HG02571 (cell line): ENCODE measurements around the gene PPM1M.
A peak's percentile ranks its signal among the peaks of the same experiment; 100 is the strongest.

Source experiments
- ATAC-seq: cut with Tn5 transposase; IDR thresholded peaks from one replicate; pipeline ENCODE4 v1.9.1; 2021; ENCODE audit warnings: mild to moderate bottlenecking, moderate library complexity; ENCODE audit not compliant: unreplicated experiment

Gene PPM1M

DNA sequence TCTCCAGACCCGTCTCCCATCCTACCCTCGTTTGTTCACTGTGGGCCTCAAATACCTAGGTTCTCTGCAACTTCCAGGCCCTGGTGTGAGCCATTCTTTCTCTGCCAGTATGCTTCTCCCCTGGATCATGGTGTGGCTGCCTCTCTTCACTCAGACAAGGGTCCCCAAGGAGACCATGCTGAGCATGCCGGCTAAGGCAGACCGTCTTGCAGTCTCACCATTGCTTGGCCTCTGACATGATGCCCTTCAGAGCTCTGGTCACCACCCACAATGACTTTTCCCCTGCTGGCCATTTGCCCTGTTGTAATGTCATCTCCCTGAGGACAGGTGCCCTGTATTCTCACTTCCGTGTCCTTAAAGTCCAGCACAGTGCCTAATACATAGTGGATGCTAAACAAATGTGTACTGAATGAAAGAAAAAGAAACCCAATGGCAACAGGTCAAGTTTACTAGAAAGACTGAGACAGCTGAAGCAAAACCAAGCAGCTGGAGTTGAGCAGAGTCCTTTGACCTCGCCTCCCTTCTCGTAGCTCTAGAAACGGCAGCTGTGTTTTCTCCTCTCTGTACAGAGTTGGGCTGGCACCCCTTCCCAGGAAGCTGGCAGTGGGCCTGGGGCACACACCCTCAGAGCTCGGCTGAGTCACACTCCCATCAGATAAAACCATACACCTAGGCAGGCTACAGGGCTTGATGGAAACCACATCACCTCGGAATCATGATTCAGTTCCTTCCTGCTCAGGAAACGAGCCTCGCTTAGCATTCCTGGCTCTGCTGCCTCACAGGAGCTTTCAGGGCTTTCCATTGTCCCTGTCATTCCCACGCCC lies 28.8 kb upstream of the PPM1M start:
- ATAC-seq = no peak

DNA sequence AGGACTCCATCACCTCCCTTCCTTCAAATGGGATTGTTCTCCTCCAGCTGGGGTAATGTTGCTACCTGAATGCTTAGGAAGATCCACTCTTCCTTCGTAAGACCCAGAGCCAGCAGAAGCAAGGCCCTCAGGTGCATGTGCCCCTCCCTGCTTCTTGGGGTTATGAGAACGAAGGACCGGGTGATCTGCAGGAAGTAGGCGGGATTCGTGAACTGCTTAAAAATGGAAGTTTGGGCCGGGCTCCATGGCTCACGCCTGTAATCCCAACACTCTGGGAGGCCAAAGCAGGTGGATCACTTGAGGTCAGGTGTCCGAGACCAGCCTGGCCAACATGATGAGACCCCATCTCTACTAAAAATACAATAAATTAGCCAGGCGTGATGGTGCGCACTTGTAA lies 28.2 kb upstream of the PPM1M start:
- ATAC-seq = no peak

DNA sequence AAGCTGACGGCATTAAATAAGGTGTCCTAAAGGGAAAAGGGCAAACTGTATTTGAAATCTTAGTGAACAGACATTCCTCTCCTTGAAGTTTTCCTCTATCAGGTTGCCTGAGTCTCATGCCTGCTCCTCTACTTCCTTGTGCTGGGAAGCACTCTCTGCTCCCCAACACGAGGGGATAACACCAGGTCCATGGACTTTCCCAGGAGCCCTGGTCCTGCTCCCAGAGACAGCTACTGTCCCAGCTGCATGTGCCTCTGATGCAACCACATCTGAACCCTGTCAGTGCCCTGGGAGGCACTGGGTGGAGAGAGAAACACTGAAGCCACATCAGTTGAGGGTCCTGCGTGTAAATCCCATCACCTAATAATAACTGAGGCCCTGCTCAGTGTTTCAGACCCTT lies 27.5 kb upstream of the PPM1M start:
- ATAC-seq = no peak

DNA sequence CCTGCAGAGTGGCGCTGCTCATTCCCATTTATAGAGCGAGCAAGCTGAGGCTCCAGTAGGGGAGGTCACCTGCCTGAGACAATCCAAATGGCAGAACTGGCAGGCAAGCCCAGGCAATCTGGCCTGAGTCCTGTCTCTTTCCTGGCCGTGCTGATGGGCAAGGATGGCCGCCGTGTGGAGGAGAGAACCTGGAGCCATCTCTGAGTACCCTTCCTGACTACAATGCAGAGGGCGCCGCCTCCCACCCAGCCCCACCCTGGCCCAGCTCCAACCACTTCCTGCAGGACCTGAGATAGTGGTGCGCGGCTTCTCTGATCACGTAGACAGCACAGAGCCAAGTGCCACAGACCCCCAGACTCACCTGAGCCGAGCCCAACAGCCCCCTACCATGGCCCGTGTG lies 27.1 kb upstream of the PPM1M start:
- no peak for ATAC-seq

DNA sequence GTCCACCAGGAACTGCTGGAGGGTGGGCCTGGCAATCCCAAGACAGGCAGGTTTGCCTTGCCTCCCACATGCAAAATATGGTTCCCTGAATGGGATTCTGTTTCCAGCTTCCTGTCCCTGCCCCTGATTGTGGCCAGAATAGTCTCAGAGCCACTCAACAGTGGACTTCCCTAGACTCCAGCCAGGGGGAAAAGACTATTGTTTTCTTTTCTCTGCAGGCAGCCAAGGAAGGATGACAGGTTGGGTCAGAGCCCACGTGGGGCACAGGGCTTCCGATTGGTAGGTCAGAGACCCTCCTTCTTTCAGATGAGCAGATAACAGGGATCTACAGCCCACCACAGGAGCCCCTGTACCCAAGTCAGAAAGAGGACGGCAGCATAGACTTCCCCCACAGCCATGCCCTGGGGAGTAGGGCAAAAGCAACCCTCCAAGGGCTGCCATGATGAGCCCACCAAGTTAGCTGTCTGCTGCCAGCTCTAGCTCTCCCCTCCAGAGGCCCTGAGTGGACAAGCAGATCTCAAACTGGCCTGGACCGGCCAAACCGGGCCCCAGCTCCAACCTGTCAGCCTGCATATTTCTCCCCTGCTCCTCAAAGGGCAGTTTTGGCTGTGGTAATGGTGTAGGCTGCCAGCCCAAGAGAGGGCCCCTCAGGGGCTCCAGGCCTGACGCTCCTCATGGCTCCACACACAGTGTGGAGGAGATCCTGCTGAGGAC lies 26.5 kb upstream of the PPM1M start:
- no peak for ATAC-seq

DNA sequence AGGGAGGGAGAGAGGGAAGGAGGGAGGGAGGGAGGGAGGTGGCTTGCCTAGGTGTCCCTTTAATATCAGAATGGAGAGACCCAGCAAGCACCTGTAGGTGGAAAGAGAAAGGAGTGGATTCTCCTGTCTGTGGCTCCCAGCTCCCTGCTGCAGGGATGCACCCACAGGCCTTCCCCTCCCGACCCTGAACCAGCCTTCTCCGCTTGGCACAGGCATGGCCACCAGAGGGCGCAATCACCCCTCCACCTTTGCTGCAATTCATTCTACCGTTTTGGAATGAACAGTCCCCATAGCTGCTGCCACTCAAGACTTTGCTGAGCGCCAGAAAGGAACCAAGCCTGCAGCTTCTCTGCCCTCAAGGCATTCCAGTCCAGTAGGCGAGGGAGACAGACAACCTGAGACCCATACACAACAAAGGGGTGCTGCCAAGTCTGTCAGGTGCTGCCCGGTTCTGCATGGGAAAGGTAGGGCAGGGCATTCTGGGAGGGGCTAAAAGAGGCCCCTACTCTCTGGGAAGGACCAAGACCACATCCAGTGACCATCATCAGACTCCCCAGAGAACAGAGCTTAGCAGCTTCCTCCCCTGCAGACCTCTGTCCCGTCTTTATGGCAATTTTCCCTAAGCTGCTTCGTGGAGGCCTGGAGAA lies 25.1 kb upstream of the PPM1M start:
- ATAC-seq = no peak

DNA sequence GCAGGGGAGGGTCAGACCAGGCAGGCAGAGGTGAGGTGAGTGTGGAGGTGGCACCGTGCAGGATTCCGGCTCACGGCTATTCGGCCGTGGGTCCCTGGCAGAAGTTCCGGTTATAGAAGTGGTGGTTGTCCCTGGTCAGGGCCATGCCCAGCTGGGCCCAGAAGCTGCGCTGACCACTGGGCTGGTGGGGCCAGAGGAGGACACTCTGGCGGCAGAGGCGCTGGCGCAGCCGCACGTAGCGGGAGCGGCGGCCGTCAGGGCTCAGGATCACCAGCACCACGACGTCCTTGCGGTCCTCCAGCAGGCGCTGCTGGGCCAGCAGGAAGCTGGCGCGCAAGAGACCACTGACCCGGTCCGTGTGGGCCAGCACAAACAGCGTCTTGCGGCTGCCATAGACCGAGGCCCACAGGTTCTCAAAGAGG lies 24.4 kb upstream of the PPM1M start:
- ATAC-seq = no peak

DNA sequence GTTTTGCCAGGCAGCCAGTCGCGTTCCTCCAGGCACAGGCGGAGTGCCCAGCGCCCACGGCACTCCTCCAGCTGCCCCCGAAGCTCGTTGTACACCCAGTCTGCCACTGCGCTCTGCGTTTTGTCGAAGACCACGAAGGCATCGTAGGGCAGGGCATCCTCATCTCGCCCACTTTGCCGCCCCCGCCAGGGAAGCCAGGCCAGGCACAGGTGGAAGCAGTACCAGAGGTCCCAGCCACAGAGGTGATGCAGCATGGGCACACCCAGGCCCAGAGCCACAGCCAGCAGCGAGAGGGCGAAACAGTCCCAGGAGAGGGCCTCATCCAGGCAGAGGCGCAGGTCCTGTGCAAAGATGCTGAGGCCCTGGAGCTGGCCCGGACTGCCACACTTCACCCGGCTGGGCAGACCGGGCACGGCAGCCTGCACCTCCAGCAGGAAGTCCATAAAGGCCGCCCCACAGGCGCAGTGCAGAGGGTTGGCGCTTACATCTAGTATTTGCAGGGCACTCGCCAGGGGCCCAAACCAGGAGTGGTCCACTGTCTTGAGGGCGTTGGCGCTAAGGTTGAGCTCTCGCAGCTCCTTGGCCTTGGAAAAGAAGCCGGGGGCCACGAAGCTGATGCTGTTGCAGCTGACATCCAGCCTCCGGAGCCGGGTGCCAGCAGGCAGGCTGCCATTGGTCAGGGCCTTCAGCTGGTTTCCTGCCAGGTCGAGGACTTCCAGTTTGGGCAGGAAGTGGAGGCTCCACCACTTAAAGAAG lies 23.8 kb upstream of the PPM1M start:
- ATAC-seq = no peak

DNA sequence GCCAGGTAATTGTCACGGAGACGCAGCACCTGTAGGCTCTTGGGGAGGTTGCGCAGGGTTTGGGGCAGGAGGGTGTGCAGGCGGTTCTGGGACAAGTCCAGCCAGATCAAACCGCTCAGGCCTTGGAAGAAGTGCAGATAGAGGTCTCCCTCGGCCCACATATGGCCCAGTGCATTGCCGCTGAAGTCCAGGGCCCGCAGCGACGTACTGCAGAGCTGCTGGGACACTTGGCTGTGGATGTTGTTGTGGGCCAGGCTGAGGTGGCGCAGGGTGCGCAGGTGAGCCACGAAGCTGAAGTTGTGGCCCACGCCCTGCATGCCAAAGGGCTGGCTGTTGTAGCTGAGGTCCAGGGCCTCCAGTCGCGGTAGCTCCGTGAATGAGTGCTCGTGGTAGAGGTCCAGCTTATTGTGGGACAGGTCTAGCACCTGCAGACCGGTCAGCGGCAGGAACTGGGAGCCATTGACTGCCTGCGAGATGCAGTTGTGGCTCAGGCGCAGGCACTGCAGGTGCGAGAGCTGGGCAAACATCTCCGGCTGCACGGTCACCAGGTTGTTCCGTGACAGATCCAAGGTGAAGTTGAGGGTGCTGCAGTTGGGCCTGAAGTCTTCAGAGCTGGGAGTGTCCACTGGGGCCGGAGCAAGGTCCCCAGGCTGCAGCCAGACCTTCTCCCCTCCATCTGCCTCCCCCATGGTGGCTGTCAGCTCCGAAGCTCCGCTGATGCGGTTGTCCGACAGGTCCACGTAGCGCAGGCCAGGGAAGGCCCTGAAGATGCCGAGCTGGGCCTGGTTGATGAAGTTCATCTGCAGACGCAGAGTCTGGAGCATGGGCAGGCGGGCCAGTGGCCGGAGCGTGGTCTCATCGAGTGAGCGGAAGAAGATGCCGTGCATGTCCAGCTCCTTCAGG lies 23.0 kb upstream of the PPM1M start:
- ATAC-seq = no peak

DNA sequence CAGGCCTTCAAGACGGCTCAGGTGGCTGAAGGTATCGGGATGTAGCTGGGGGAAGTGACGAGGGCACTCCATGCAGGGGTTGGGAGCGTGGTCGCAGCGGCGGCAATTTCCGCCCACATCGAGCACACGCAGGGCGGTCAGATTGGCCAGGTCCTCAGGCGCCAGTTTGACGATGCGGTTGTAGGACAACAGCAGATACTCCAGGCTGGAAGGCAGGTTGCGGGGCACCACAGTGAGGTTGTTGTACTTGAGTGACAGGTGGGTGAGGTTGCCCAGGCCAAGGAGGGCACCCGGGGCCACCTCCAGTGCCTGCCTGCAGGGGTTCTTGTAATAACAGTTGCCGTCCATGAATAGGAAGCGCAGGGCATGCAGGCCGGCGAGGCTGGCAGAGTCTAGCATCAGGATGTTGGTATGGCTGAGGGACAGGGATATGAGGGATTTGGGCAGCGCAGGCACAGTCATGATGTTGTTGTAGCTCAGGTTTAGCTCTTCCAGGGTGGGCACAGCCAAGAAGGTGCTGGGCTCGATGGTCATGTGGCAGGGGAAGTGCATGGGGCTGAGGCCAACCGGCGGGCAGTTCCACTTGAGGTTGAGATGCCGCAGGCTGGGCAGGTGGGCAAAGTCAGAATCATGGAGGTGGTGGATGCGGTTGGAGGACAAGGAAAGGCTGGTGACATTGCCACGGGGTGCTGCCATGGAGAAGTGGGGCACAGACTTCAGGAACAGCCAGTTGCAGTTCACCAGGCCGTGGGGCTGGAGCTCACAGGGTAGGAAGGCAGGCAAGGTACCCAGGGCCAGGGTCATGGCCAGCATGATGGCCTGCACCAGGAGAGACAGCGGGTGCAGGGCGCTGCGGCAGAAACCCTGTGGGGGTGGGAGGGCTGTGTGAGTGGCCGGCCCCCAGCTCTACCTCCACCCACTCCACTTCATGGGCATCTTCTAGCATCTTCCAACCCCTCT lies 21.8 kb upstream of the PPM1M start:
- ATAC-seq = no peak

DNA sequence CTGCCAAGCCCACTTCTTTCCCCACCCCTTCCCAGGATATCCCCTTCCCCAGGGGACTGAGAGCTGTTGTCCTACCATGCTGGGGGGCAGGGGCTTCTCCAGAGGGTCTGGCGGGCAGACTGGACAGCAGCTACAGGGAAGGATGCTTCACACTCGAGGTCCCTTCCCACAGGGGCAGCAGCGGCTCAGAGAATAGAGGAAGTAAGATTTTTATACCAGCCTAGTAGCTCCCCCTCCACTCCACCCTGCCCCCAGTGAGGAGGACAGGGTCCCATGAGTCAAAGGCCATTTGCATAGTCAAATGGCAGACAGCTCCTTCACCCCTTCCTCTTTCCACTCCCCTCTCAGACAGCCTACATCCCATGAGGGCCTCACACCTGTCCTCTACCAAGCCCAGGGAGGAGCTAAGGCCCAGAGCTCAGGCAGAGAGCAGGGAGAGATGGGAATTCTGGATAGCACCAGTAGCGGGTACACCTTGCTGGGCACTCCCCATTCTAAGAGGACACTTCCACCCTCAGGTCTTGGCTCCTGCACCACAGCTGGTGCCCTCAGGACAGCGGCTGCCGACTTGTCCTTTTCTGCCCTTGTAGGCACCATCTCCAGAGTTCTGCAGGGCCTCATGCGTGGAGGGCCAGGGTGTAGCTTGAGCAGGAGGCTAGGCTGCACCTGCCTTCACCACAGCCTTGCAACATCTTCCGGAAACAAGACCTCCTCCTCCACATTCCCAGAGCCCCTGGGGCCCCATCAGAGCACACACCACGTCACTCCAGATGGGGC lies 19.9 kb upstream of the PPM1M start, which contains the start of gene TLR9:
TLR9 (minus strand) TSS at position 194 of the 777 bp plus-strand sequence; CDS start at position 78, 116 bp downstream.
- peak; percentile 79 for ATAC-seq

DNA sequence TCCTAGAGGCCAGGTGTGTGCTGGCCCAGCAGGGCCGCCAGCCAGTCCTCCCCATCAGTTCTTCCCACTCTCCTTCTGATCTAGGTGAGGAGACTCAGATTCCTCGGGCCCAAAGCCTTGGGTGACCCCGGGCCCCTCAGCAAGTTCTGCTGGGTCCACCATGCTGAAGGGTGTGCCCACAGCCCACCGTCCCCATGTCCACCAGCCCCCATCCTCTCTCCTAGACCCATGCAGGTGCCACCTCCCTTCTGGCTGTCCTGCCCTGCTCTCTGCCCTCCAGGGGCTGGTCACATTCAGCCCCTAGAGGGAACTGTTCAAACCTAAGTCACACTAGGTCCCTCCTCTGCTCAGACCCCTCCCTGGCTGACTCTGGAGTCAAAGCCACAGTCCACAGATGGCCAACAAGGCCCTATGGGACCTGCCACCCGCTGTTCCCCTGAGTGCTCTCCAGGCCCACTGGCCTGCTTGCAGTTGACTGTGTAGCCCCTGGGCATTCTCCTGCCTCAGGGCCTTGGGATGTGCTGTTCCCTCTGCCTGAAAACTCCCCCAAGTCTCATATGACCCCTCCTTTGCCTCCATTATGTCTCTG lies 19.2 kb upstream of the PPM1M start:
- ATAC-seq = no peak

DNA sequence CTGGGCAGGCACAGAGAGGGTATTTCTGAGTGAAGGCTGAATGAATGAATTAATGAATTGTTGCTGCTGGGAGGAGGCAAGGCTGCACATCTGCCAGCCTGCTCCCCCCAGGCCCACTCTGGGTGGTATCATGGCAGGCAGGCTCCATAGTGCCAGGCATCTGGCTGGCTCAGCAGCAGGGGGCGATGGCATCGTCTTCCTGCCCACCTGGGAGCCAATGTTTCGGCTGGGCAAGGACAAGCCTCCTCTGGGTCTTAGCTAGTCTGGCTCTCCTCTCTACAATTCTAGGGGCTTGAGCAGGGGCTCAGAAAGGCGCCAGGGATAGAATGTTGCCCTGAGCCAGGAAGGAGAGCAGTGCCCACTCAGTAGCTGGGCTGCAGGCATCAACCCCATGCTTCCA lies 18.4 kb upstream of the PPM1M start:
- no peak for ATAC-seq

DNA sequence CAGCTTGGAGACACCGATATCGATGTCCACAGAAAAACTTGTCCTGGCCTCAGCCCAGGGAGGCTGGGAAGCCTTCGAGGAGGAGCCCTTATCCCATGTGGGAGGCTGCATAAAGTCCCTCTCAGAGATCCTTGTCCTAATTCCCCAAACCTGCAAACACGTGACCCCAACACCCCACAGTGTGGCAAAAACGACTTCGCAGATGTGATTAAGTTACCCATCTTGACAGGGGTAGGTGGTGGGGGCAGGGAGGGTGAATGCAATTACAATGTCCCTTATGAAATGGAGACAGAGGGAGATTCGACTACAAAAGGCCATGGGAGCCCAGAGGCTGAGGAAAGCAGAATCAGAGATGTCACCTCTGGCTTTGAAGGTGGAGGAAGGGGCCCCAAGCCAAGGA lies 17.8 kb upstream of the PPM1M start:
- no peak for ATAC-seq

DNA sequence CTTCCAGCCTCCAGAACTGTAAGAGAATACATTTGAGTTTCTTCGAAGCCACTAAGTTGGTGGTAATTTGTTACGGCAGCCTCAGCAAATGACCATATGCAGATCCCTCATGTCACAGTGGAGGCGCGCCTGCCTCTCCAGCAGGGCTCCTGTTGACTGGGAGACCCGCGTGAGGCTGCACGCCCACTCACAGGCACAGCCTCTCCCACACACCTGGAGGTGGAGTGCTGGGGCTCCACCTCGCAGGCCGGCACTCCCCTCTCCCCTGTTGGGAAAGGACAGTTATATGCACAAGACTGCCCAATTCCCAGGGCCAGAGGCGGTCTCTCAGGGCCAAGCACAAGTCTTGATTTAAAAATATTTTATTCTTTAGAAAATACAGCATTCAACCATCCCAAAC lies 17.3 kb upstream of the PPM1M start:
- no peak for ATAC-seq

DNA sequence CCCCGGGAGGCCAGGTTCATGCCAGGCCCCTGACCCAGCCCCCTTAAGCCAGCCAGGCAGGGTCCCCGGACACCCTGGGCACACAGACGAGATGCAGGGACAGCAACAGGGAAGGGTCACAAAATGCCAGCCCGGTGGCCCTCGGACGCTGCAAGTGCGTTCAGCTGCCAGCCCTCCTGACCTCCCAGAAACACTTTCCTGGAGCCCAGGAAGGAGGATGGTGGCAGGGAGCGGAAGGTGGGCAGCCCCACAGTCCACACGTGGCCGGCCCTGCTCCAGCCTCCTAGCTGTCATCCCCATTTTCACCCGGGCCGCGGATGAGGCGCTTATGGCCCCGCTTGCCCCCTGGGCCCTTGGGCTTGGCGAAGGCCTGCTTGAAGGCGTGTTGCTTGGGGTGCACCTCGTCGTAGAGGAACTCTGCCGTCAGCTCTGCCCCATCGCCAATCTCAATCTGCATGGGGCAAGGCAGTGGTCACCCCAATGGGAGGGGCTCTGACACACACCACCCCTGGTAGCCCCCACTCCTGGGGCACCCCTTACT lies 16.7 kb upstream of the PPM1M start:
- no peak for ATAC-seq

DNA sequence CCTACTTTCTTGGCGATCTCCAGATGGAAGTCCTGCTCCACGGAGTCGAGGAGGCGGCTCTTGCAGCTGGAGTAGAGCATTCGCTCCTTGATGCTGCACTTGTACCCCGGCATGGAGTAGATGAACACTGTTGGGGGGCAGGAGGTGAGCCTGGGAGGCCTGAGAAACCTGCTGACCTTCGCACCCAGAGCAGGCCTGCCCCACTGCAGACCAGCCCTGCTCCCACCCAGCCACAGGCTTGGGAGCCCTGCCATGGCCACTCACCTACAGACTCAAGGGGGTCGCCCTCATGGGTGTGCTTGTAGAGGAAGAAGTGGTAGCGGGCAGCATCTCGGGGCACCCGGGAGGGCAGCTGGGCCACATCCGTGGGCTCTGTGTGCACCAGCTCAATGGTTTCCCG lies 15.9 kb upstream of the PPM1M start:
- no peak for ATAC-seq

DNA sequence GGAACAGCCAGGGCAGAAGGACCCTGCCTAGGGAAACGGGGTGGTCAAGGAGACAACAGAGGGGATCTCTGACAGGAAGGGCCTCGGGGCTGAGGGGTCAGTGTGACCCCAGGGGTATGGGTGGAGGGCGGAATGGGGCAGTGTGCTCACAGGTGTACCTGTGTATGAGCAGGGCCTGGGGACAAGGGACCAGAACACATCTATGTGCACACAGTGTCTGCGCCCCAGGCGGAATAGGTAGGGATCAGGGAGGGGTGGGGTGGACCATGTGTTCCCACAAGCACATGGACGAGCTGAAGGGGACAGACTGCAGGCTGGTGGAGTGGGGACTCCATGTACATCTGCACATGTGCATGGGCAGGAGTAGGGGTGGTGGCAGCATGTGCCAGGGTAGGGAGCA lies 15.1 kb upstream of the PPM1M start:
- ATAC-seq = no peak
